ENCODE results near the gene OR8D2. TPM values are rescaled to one million over a fixed set of nuclear protein-coding genes. Genes with fewer than 3 reads are reported as not detected.

Gene OR8D2
- total RNA-seq, 1 donor, result not detected

GRCh38 chr11:124311670-124312069, 8.3 kb downstream of the OR8D2 start:
- no peak for DNase-seq (ENCODE audit: low read depth)
- TF ChIP-seq CTCF (IDR thresholded peaks at IDR 0.05; ENCODE audit: insufficient read depth, low read depth, low read length), result no peak
- H3K4me3 ChIP-seq (ENCODE audit: low read depth, low read length), result no peak overlapping the region

- TF ChIP-seq CTCF (IDR thresholded peaks at IDR 0.05; ENCODE audit: insufficient read depth, low read depth, low read length), result no peak
- no peak overlapping the region for H3K4me3 ChIP-seq (ENCODE audit: low read depth, low read length)
- DNase-seq (ENCODE audit: low read depth), result no peak
Observed at GRCh38 chr11:124311269-124311668, 8.7 kb downstream of the OR8D2 start.

GRCh38 chr11:124310721-124311120, 9.3 kb downstream of the OR8D2 start:
- no peak overlapping the region for H3K4me3 ChIP-seq (ENCODE audit: low read depth, low read length)
- peak; percentile 6 for DNase-seq (ENCODE audit: low read depth)
- no peak for TF ChIP-seq CTCF (IDR thresholded peaks at IDR 0.05; ENCODE audit: insufficient read depth, low read depth, low read length)

- no peak overlapping the region for H3K4me3 ChIP-seq (ENCODE audit: low read depth, low read length)
- peak; percentile 80 for DNase-seq (ENCODE audit: low read depth)
- TF ChIP-seq CTCF (IDR thresholded peaks at IDR 0.05; ENCODE audit: insufficient read depth, low read depth, low read length), result no peak
Observed at GRCh38 chr11:124307093-124307492, 12.9 kb downstream of the OR8D2 start.

GRCh38 chr11:124302347-124303125, 17.5 kb downstream of the OR8D2 start:
- DNase-seq (ENCODE audit: low read depth), result peak; percentile 74
- no peak overlapping the region for H3K4me3 ChIP-seq (ENCODE audit: low read depth, low read length)
- no peak for TF ChIP-seq CTCF (IDR thresholded peaks at IDR 0.05; ENCODE audit: insufficient read depth, low read depth, low read length)

GRCh38 chr11:124301548-124301947, 18.4 kb downstream of the OR8D2 start:
- no peak for TF ChIP-seq CTCF (IDR thresholded peaks at IDR 0.05; ENCODE audit: insufficient read depth, low read depth, low read length)
- peak; percentile 61 for DNase-seq (ENCODE audit: low read depth)
- H3K4me3 ChIP-seq (ENCODE audit: low read depth, low read length), result no peak overlapping the region

GRCh38 chr11:124297921-124298320, 22.1 kb downstream of the OR8D2 start:
- no peak for TF ChIP-seq CTCF (IDR thresholded peaks at IDR 0.05; ENCODE audit: insufficient read depth, low read depth, low read length)
- DNase-seq (ENCODE audit: low read depth), result no peak
- no peak overlapping the region for H3K4me3 ChIP-seq (ENCODE audit: low read depth, low read length)

All from fibroblast of villous mesenchyme (primary cell).